Calu3 (cell line): ENCODE results near the gene SNAPC4. TPM values are rescaled to one million over a fixed set of nuclear protein-coding genes. Genes with fewer than 3 reads are reported as not detected.
A peak's percentile ranks its signal among the peaks of the same experiment; 100 is the strongest.

ENCODE experiments used
- Bru-seq: library from RNA; stranded (reverse); fragments of 400-500 nt; gene quantifications from one replicate; lab custom pipeline; 2021; lab: Mats Ljungman, UMichigan
- BruChase-seq, 2 experiments: library from RNA; stranded (reverse); fragments of 400-500 nt; gene quantifications; one replicate each; lab custom pipeline; 2021; lab: Mats Ljungman, UMichigan
- BruUV-seq: library from RNA; stranded (reverse); fragments of 400-500 nt; replicated peaks from 2 replicates; lab custom pipeline; 2021; lab: Mats Ljungman, UMichigan
- CTCF ChIA-PET: fragments of 300-600 bp; sonication (Branson Sonifier 250); formaldehyde crosslinking; loops from one replicate; lab custom pipeline; 2022; ENCODE audit warnings: antibody characterized with exemption; lab: Charles Lee
- DNase-seq: peaks from one replicate; pipeline ENCODE4 v3.0.0; 2022
- H3K27ac Mint-ChIP-seq: one replicate; pipeline ENCODE4 v1.8.0; 2022; ENCODE audit warnings: mixed read lengths; ENCODE audit not compliant: unreplicated experiment
- H3K27me3 Mint-ChIP-seq: one replicate; pipeline ENCODE4 v1.8.0; 2022; ENCODE audit warnings: mixed read lengths; ENCODE audit not compliant: unreplicated experiment
- H3K36me3 Mint-ChIP-seq: one replicate; pipeline ENCODE4 v1.8.0; 2022; ENCODE audit warnings: mild to moderate bottlenecking, moderate library complexity, mixed read lengths; ENCODE audit not compliant: insufficient read depth, unreplicated experiment
- H3K4me1 Mint-ChIP-seq: one replicate; pipeline ENCODE4 v1.8.0; 2022; ENCODE audit warnings: mild to moderate bottlenecking, low read depth, mixed read lengths; ENCODE audit not compliant: unreplicated experiment
- H3K4me3 Mint-ChIP-seq: one replicate; pipeline ENCODE4 v1.8.0; 2022; ENCODE audit warnings: mild to moderate bottlenecking, low read depth, moderate library complexity, mixed read lengths; ENCODE audit not compliant: unreplicated experiment
- H3K9me3 Mint-ChIP-seq: one replicate; pipeline ENCODE4 v1.8.0; 2022; ENCODE audit warnings: low read depth, mixed read lengths; ENCODE audit not compliant: unreplicated experiment
- CTCF ChIP-seq: fragments of 200-600 bp; IDR thresholded peaks from one replicate; pipeline ENCODE4 v1.8.0; 2022; ENCODE audit warnings: antibody characterized with exemption; ENCODE audit not compliant: unreplicated experiment
- intact Hi-C: fragments of 100-400 bp; cut with micrococcal nuclease; formaldehyde crosslinking; loops from one replicate; pipeline ENCODE4 v1.10.0; 2022; ENCODE audit not compliant: unreplicated experiment
- long read RNA-seq: library from polyadenylated mRNA; stranded (forward); transcript quantifications from one replicate; pipeline ENCODE4 v2.0.0, GENCODE V29; 2022
- total RNA-seq: library from RNA; stranded (reverse); gene quantifications from 2 replicates; pipeline ENCODE4 v1.2.3, GENCODE V29; 2022

The SNAPC4 gene, protein sequence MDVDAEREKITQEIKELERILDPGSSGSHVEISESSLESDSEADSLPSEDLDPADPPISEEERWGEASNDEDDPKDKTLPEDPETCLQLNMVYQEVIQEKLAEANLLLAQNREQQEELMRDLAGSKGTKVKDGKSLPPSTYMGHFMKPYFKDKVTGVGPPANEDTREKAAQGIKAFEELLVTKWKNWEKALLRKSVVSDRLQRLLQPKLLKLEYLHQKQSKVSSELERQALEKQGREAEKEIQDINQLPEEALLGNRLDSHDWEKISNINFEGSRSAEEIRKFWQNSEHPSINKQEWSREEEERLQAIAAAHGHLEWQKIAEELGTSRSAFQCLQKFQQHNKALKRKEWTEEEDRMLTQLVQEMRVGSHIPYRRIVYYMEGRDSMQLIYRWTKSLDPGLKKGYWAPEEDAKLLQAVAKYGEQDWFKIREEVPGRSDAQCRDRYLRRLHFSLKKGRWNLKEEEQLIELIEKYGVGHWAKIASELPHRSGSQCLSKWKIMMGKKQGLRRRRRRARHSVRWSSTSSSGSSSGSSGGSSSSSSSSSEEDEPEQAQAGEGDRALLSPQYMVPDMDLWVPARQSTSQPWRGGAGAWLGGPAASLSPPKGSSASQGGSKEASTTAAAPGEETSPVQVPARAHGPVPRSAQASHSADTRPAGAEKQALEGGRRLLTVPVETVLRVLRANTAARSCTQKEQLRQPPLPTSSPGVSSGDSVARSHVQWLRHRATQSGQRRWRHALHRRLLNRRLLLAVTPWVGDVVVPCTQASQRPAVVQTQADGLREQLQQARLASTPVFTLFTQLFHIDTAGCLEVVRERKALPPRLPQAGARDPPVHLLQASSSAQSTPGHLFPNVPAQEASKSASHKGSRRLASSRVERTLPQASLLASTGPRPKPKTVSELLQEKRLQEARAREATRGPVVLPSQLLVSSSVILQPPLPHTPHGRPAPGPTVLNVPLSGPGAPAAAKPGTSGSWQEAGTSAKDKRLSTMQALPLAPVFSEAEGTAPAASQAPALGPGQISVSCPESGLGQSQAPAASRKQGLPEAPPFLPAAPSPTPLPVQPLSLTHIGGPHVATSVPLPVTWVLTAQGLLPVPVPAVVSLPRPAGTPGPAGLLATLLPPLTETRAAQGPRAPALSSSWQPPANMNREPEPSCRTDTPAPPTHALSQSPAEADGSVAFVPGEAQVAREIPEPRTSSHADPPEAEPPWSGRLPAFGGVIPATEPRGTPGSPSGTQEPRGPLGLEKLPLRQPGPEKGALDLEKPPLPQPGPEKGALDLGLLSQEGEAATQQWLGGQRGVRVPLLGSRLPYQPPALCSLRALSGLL (N-terminal part only)
- 9.7 and 10.5 TPM in 2 replicates for total RNA-seq
- Bru-seq, nascent RNA = percentile 50 among the genes with signal in this experiment
- BruChase-seq, experiment 1, labeled RNA remaining after a 6-hour chase = percentile 66 among the genes with signal in this experiment
- BruChase-seq, experiment 2, labeled RNA remaining after a 2-hour chase = percentile 67 among the genes with signal in this experiment
- long read RNA-seq, partial matches to known transcripts = 6 of 11 reads
- long read RNA-seq, other reads (novel, unspliced or antisense) = 5 of 11 reads

DNA sequence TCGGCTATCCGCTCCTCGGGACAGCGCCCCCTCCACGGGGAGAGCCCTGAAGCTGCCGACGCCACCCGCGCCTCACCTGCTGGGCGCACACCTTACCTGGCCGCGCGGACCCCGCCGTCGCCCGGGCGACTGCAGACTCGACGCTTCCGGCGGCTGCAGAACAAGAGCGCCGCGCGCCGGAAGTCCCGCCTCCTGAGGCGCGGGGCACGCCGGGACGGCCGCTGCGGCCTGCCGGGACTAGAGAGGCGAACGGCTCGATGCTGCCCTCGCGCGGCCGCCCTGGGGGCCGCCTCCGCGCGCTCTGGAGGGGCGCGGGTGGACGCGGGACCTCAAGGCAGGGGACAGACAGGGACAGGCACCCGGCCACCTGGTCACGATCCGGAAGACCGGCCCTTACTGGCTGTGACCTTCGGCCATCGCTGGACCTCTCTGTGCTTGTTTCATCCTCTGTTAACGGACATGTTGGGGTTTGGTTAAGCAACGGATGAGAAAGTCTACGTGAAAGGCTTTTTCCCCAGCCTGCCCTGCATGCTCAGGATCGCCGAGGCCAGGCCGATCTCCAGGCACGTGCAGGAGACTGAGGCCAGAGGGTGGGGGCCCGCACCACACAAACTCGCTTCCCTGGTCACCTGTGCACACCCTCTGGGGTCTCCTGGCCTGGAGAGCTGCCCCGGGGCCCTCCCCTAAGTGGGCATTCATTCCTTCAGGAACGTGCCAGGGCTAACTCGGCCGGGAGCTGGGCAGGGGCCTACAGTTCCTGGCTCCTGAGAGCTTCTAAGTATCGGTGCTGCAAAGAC, at the start of gene SNAPC4:
SNAPC4 (minus strand) TSS at position 133 of the 797 bp plus-strand sequence. CDS start 1,742 bp downstream, outside the sequence.
- H3K36me3 Mint-ChIP-seq = peaks cover 35% of the 10 kb centered on the region
- intact Hi-C loops = no loop called here
- DNase-seq = peak; percentile 83
- H3K9me3 Mint-ChIP-seq = no peaks in the 10 kb centered on the region
- peak within 1 kb of the TSS; percentile 89 for H3K4me3 Mint-ChIP-seq
- CTCF ChIA-PET = interaction anchor here (0.7 kb wide), 1 partner anchor 55 kb away, joined by 4 read pairs; no protein-coding TSS in a partner anchor
- H3K4me1 Mint-ChIP-seq = no peaks in the 10 kb centered on the region
- no TSS peak for BruUV-seq
- peak within 1 kb of the TSS; percentile 60 for H3K27ac Mint-ChIP-seq
- peak; percentile 83 for TF ChIP-seq CTCF
- no peaks in the 10 kb centered on the region for H3K27me3 Mint-ChIP-seq

DNA sequence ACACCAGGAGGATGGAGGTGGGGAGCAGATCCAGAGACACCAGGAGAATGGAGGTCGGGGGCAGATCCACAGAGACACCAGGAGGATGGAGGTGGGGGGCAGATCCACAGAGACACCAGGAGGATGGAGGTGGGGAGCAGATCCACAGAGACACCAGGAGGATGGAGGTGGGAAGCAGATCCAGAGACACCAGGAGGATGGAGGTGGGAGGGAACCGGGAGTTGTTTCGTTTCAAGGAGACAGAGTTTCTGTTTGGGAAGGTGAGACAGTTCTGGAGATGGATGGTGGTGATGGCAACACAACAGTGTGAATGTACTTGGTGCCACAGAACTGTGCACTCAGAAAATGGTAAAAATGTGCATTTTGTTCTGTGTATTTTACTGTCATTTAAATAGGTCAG, 48.7 kb upstream of the SNAPC4 start:
- Mint-ChIP-seq H3K9me3 (no peaks in the 10 kb centered on the region), H3K27me3 (no peaks in the 10 kb centered on the region), H3K4me3 (no peak overlapping the region), H3K27ac (no peak overlapping the region), H3K36me3 (peaks cover 86% of the 10 kb centered on the region), H3K4me1 (no peaks in the 10 kb centered on the region)
- intact Hi-C loops = no loop called here
- DNase-seq = no peak
- CTCF ChIA-PET = no interaction called here
- BruUV-seq = no TSS peak
- TF ChIP-seq CTCF = no peak

DNA sequence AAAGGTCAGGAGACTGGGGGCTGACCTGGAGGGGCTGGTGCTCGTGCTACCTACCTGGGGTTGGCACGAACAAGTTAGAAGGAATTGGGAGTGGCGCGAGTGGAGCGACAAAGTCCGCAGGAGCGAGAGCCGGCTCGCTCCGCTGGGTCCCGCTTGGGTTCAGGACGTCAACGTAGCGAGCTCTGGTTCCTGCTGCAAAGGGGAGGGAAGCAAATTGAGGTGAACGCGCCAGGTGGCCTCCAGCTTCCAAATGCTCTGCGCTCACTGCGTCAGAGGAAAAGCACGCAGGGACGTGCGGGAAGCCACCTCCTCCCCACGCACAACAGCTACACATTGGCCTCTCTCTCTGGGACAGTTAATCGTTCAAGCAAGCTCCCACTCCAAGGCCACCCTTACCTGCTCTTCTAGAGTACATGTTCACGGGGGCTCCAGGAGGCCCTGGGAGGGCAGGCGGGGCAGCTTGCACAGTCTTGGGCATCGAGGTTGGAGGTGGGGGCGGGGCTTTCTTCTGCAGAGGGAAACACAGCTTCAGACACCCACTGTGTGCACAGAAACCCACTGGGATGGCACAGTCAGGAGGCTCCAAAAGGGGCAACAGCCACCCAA, 47.3 kb upstream of the SNAPC4 start:
- no peak overlapping the region for H3K27ac Mint-ChIP-seq
- no peaks in the 10 kb centered on the region for H3K27me3 Mint-ChIP-seq
- DNase-seq = no peak
- CTCF ChIA-PET = no interaction called here
- H3K4me1 Mint-ChIP-seq = no peaks in the 10 kb centered on the region
- no peak overlapping the region for H3K4me3 Mint-ChIP-seq
- peaks cover 84% of the 10 kb centered on the region for H3K36me3 Mint-ChIP-seq
- intact Hi-C loops = no loop called here
- no peak for TF ChIP-seq CTCF
- no peaks in the 10 kb centered on the region for H3K9me3 Mint-ChIP-seq
- BruUV-seq = no TSS peak
